Germinal center (tissue), 1 donor: Measurements from ENCODE around the gene NCKIPSD.
"Not testable (repeated sequence)": the region's sequence is repeated elsewhere in the genome, so short reads cannot be mapped to it uniquely, and the experiment has no call there.

Experiments
- DNase-seq: peaks from one replicate; pipeline ENCODE4 v3.0.0; 2012; ENCODE audit warnings: mixed read lengths, low spot score

NCKIPSD gene

DNA sequence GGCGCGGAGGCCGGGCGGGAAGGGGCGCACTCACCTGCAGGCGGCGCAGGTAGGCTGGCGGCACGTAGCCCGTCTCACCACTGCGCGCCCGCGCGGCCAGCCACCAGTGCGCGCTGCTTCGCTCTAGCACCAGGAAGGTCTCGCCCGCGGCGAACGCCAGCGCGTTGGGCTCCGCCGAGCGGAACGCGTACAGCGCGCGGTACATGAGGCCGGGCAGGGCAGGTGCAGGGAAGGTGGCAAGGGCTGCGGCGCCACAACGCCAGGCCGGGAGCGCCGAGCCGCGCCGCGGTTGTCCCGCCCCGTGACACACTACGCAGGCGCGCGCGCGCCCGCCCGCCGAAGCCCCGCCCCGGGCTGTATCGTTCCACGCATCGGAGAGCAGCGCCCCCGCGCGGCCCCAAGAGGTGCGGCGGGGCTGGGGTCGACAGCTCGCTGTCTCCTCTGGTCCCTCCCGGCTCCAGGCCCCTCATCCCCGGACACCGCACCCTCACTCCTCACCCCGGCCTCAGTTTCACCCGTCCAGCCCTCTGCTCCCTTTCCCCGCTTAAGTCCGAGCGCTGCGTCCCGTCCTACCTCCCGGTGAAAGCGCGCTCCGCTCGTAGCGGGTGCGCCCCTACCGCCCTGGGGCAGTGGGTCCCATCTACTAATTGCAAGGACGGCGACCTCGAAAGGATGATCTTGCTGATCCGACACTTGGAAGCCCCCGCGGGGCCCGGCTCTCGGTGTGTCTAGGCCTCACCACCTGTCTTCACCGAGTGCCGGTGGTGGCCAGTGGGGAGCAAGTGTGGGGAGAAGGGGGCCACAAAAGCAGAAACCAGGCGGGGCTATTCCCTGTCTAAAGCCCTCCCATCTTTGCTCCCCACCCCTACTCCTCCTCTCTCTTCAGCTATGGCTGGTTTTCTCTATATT, at the start of gene NCKIPSD:
Gene NCKIPSD (minus strand): TSS at position 313 of the 909 bp plus-strand sequence. CDS start 108 bp downstream, at position 205.
- peak; percentile 97 for DNase-seq

DNA sequence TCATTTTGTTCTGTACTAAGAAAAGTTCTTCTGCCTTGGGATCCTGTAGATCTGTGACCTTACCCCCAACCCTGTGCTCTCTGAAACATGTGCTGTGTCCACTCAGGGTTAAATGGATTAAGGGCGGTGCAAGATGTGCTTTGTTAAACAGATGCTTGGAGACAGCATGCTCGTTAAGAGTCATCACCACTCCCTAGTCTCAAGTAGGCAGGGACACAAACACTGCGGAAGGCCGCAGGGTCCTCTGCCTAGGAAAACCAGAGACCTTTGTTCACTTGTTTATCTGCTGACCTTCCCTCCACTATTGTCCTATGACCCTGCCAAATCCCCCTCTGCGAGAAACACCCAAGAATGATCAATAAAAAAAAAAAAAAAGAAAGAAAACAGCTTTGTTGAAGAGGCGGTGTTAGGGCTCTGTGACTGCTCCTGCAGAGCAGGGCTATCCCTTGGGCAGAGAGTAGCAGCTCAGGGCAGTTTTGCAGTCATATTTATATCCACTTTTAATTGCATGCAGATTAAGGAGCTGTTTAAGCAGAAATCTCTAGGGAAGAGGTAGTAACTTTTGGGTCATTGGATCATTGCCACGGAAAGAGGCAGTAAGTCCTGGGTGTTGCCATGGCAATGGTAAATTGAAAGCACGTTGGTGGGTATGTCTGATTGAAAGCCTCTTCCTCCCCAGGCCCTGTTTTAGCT, 49.5 kb upstream of the NCKIPSD start:
- DNase-seq: not testable (repeated sequence)

DNA sequence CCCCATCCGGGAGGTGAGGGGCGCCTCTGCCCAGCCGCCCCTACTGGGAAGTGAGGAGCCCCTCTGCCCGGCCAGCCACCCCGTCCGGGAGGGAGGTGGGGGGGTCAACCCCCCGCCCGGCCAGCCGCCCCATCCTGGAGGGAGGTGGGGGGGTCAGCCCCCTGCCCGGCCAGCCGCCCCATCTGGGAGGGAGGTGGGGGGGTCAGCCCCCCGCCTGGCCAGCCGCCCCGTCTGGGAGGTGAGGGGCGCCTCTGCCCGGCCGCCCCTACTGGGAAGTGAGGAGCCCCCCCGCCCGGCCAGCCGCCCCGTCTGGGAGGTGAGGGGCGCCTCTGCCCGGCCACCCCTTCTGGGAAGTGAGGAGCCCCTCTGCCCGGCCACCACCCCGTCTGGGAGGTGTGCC, 48.8 kb upstream of the NCKIPSD start:
- not testable (repeated sequence) for DNase-seq

DNA sequence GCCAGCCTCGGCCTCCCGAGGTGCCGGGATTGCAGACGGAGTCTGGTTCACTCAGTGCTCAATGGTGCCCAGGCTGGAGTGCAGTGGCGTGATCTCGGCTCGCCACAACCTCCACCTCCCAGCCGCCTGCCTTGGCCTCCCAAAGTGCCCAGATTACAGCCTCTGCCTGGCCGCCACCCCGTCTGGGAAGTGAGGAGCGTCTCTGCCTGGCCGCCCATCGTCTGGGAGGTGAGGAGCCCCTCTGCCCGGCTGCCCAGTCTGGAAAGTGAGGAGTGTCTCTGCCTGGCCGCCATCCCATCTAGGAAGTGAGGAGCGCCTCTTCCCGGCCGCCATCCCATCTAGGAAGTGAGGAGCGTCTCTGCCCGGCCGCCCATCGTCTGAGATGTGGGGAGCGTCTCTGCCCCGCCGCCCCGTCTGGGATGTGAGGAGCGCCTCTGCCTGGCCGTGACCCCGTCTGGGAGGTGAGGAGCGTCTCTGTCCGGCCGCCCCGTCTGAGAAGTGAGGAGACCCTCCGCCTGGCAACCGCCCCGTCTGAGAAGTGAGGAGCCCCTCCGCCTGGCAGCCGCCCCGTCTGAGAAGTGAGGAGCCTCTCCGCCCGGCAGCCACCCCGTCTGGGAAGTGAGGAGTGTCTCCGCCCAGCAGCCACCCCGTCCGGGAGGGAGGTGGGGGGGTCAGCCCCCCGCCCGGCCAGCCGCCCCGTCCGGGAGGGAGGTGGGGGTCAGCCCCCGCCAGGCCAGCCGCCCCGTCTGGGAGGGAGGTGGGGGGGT, 48.2 kb upstream of the NCKIPSD start:
- DNase-seq: not testable (repeated sequence)

DNA sequence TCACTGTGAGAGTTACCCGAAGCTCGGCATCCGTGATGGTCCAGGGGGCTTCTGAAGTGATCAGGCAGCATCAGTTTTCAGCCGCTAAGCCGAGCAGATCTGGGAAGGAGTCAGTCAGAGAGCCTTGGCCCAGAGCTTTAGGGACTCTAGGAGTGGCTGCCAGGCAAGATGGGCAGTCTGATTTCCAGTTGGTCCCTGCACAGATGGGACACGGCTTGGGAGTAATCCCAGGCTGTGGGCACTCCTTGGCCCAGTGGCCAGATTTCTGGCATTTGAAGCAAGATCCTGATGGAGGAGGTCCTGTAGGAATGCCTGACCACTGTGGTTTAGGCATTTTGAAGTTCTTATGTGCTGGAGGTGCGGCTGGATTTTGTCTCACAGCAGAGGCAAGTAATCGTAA, 41.8 kb upstream of the NCKIPSD start:
- DNase-seq: no peak

DNA sequence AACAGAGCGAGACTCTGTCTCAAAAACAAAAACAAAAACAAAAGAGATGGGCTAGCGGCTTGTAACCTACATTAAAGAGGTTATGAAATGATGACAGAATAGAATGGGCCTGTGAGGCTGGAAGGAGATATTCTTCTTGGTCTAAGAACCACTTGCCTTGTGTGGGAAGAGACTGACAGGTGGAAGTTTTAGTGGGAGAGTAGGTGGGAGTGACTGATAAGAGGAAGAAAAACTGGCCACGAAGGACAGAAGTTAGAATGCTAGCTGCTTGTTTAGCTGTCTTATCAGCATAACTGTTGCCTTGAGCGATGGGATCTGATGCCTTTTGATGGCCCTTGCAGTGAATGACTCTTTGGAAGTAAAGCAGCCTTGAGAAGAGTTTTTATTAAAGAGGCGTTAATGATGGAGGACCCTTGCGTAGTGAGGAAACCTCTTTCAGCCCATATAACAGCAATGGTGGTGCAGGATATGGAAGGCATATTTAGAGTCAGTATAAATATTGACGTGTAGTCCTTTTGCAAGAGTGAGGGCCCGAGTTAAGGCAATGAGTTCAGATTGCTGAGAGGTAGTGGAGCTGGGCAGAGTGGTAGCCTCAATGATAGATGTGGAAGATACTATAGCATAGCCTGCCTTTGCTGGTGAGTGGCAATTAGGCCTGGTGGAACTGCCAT, 39.6 kb upstream of the NCKIPSD start:
- DNase-seq: not testable (repeated sequence)

DNA sequence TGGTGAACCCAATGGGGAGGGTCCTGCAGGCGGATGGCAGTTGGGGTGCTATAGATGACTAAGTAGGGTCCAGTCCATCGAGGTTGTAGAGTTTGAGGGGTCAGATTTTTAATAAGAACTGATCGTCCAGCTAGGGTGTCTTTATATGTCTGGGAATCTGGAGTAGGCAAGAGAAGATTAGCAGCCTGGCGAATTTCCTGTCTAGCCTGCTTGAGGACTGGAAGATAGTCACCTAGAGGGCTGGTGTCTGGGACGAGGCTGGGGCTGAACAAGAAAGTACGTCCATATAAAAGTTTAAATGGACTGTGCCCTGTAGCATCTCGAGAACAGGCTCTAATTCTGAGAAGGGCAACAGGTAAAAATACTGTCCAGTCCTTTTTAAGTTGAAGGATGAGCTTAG, 38.0 kb upstream of the NCKIPSD start:
- DNase-seq: no peak

DNA sequence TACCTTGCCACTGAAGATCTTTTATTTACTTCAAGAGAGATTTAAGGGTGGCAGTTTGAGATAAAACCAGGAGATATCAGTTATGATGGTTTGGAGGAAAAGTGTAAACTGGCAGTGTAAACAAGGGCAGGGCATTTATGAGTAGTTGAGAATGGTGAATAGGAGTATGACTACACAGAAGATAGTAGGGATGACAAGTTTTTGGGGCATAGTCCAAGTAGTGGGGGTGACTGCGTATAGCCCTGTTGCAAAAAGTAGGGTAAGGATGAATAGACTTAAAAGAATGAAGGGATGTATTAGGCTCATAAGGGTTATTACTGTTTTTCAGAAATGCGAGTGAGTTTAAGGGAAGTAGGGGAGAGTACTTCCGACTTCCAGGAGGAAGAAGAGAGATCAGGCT, 37.6 kb upstream of the NCKIPSD start:
- not testable (repeated sequence) for DNase-seq

DNA sequence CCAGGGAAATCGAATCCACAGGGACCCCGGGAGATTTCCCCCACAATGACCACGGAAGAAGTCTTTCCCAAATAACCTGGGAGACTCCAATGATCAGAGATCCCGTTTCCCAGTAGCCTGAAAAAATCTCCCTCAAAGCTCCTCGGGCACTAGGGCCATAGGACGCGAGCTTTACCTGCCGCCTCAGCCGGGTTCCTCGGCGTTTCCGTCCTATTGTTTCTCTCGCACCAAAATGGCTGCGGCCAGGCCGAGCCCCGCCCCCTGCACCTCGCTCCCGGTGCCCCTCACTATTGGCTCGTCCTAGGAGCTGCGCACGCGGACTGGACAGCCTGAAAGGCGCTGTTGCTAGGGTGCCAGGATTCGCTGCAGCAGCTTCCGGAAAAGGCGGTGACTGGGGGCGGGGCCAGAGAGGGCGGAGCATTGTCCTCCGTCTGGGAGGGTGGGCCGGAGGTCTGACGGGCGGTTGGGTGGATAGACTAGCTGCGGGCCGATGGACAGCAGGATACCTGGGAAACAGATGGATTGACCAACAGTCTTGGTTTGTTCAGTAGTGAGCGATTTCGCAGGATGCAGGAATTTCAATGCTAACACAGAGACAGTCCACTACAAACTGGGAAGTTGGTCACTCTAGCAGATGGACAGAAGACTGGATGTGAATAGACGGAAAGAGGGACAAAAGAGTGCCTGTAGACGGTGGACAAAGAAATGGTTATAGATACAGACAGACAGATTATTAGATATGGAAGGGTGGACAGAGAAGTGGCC, 31.4 kb upstream of the NCKIPSD start, which contains the start of gene IP6K2:
Gene IP6K2 (minus strand): TSS at position 240 of the 765 bp plus-strand sequence. CDS start 21,930 bp downstream, outside the sequence.
- peak; percentile 98 for DNase-seq

DNA sequence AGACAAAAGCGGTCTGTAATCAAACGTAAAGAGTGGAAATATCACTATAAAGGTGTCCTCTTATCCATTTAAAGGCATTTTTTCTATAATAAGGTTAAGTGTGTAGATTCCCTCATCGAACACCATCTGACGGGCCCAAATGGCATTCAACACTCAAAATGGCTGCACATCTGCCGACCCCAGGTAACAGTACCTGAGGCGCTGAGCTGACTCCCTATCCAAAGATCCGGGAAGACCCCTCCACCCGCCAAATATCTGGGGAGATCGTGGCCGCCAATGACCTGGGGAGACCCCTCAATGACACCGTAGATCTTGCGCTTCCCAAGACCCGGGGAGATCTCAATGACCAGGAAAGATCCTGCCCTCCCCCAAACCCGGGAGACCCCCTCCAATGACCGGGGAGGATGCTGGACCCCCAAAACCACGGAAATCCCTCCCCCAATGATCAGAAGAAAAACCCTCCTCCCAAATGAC, 30.8 kb upstream of the NCKIPSD start:
- no peak for DNase-seq

DNA sequence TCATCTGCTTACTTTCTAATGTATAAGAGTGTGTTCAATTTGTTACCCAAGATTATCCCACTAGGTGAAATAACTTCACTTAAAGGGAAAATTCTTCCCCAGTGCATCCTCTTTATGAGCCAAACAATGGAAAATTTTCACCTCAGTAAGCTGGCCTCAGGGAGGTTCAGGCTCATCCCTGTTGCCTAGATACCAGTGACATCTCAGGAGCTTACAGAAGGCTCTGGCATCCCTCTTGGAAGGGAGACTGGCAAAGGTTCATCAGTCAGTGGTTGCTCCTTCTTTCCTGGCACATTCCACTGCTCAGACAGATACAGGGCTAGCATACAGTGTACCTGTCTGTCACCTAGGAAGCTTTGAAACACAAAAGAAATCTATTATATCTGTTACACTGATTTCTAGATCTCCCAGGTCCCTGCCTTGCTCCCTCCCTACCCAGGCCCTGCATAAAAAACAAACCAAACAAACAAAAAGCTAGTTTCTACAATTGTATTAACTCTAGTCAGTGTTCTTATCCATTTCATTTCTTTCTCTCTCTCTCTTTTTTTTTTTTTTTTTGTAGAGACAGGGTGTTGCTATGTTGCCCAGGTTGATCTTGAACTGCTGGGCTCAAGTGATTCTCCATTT, 29.6 kb upstream of the NCKIPSD start:
- no peak for DNase-seq

DNA sequence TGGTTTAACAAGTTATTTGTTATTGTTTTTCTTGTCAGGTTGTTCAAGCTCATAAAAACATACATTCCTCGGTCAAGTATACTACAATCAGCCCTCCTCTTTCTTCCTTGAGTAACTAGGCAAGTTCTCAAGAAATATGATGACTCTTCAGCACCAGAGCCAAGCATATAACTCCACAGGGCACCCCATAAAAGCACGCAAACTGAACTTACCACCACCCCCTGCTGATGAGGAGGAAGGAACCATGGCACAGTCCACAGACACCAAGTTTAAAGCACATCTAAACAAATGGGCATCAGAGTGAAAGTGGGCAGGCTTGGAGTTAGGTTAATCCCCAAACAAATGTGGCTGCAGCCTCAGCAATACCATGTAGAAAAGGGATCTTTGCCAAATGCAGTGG, 26.0 kb upstream of the NCKIPSD start:
- DNase-seq: no peak

DNA sequence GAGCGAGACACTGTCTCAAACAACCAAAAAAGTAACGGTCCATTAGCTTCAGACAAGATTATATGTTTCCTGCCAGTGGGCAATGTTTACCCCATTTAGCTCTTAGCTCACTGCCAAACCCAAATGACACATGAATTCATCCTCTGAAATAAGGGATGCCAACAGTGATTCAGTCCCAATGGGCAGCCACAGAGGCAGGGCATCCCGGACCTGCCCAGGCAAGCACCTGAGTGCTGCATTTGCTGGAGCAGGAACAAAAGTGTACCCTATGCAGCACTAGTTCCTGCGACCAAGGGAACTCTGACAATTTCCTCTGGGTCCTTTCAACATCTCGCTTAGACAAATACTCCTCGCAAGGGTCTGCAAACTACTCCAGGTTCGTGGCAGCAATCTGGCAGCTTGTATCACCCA, 23.3 kb upstream of the NCKIPSD start:
- DNase-seq: no peak

DNA sequence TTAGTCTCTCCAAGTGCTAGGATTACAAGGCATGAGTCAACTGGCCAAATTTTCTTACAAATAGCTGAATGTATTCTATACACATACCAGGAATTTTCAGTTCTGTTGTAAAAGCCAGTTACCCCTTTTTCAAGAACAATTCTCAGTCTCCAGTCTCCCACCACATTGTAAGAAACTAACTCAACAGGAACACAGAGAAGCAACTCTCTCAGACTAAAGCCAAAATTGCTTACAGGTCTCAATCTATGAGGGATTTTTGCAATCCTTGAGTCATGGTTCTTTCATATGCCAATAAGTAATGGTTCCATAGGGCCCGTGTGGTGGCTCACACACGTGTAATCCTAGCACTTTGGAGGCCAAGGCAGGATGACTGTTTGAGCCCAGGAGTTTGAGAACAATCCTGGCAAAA, 22.8 kb upstream of the NCKIPSD start:
- no peak for DNase-seq

DNA sequence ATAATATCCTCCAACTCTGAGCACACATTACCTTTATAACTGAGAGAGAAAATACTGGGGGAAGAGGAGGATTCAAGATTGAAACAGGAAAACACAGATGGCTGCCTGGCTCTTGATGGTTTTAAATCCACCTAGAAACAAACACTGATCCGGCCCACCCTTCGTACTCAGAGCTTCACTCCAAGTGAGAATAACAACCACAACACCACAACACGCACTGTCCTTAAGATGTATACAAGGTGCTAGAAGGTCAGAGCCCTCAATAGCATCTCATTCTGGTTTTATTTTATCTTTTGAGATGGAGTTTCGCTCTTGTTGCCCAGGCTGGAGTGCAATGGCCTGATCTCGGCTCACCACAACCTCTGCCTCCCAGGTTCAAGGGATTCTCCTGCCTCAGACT, 21.4 kb upstream of the NCKIPSD start:
- no peak for DNase-seq

DNA sequence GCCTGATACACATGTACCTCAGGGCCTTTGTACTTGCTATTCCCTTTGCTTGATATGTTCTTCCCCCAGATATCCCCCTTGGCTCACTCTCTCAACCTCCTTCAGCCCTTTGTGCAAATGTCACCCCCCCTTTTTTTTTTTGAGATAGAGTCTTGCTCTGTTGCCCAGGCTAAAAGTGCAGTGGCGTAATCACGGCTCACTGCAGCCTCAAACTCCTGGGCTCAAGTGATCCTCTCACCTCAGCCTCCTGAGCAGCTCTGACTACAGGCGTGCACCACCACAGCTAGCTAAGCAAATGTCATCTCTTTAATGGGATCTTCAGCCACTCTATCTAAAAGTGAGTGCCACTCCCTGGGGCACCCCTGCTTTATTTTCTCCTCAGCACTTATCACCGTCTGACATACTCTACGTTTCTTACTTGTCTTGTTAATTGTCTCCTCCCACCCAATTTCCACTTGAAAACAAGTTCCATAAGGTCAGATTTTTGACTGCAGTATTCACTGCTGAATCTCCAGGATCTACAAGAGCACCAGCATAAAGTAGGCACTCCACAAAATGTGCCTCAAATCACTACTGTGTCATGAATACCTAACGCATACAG, 16.7 kb upstream of the NCKIPSD start:
- DNase-seq: no peak

DNA sequence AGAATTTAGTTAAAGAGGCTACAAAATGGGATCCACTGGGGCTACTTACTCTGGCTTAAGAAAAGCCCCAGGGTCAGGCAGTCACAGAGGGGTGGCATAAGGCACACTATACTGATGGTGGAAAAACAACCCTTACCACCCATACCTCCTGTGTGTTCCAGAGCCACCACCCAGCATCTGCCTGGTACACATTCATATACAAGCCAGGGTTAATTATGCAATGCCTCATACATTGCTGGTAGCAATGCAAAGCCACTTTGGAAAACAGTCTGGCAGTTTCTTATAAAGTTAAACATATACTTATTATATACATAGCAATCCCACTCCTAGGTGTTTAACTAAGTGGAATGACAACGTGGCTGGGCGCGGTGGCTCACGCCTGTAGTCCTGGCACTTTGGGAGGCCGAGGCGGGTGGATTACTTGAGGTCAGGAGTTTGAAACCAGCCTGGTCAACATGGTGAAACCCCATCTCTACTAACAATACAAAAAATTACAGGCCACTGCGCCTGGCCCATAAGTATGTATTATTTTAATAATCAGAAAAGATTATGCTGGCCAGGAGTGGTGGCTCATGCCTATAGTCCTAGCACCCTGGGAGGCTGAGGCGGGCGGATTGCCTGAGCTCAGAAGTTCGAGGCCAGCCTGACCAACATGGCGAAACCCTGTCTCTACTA, 15.2 kb upstream of the NCKIPSD start:
- DNase-seq: no peak

DNA sequence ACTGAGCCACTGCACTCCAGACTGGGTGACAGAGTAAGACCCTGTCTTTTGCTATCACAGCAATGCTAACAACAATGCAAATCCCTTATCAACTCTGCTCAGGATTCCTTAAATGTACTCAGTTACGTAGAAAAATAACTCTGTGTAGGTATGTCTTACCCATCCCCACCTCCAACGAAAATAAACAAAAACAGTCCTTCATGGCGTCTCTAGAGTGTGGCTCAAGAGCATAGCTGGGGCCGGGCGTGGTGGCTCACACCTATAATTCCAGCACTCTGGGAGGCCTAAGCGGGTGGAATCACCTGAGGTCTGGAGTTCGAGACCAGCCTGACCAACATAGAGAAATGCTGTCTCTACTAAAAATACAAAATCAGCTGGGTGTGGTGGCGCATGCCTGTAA, 13.2 kb upstream of the NCKIPSD start:
- DNase-seq: no peak

DNA sequence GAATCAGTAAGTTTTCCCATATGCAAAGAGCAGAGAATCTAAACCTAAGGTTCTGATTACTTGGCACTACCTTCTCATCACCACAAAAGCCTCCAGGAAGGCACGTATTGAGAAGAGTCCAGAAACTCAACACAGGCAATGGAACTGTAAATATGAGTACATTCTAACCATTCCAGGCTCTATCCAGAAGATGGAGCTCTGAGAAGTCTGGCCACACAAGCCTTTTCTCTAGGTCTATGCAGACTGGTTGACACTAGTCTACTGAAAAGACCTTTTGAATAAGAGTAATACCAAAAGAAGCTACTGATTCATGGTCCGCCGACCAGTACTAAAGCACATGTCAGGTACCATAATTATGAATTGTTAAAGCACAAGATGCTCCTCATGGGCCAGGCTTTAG, 12.2 kb upstream of the NCKIPSD start:
- DNase-seq: no peak
